Measurements from ENCODE around the gene ZCCHC14.
A peak's percentile ranks its signal among the peaks of the same experiment; 100 is the strongest.
"Not testable (repeated sequence)": the region's sequence is repeated elsewhere in the genome, so short reads cannot be mapped to it uniquely, and the experiment has no call there.

Gene ZCCHC14

DNA sequence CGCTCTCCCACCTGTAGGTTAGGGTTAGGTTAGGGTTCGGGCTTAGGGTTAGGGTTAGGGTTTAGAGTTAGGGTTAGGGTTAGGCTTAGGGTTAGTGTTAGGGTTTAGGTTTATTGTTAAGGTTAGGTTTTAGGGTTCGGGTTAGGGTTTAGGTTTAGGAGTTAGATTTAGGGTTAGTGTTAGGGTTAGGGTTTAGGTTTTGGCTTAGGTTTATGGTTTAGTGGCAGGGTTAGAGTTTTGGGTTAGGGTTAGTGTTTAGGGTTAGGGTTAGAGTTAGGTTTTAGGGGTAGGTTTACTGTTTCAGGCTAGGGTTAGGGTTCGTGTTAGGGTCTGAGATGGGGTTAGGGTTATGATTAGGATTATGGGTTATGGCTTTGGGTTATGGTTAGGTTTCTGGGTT is 31.6 kb upstream of the ZCCHC14 start:
- DNase-seq (ENCODE audit: low read depth): no peak
- no peak overlapping the region for H3K4me3 ChIP-seq (ENCODE audit: low read length)
- no peak for TF ChIP-seq CTCF (conservative IDR thresholded peaks at IDR 0.05; ENCODE audit: low read length)

GRCh38 chr16:87523605-87524004 is 30.8 kb upstream of the ZCCHC14 start:
- not testable (repeated sequence) for H3K4me3 ChIP-seq (ENCODE audit: low read length); DNase-seq (ENCODE audit: low read depth)

DNA sequence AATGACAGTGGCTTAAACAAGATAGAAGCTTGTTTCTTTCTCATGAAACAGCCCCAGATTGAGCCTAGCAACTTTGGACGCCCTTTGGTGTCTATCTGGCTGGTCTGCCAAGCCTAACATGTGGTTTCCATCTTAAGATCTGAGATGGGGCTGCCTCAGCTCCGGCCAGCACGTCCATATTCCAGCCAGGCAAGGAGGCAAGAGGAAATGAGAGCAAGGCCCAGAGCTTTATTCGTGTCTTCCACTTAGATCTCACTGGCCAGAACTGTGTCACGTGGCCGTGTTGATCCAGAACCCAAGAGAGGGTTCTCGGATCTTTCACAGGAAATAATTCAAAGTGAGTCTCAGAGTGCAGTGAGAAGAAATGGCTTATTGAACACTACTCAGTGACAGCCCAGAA is 28.9 kb upstream of the ZCCHC14 start:
- peak; percentile 48 for DNase-seq (ENCODE audit: low read depth)

GRCh38 chr16:87519170-87519569 is 26.3 kb upstream of the ZCCHC14 start:
- H3K4me3 ChIP-seq (ENCODE audit: low read length): not testable (repeated sequence)

More for the DNA sequence above, 28.9 kb upstream of the ZCCHC14 start:
- H3K4me3 ChIP-seq (ENCODE audit: low read length): not testable (repeated sequence)

DNA sequence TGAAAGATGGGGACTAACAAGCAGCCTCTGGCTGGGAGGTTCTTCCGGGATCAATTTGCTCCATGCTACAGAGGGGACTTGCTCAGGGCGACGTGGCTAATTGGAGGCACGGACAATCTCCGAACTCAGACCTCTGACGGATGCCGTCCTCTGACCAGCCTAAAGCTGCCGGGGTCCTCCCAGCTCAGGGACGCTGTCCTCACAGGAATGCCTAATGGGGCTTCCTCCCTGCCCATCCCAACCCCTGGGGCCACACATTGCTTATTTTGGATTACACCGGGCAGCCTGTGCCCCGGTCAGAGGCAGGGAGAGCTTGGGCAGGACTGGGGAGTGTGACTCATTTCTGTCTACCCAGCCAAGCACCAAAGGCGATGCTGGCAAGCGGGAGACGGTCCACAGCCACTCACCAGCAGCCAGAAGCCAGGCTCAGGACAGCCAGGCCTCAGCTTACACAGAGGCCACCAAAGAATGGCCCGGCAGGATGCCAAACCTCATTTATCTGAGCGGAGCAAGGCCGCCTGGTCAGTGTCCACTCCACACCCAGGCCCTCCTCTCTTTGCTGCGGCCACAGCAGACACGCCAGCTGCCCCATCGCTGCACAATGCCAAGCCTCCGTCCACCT is 25.7 kb upstream of the ZCCHC14 start:
- DNase-seq (ENCODE audit: low read depth): peak; percentile 62
- not testable (repeated sequence) for H3K4me3 ChIP-seq (ENCODE audit: low read length)

More at GRCh38 chr16:87519170-87519569, 26.3 kb upstream of the ZCCHC14 start:
- peak; percentile 46 for DNase-seq (ENCODE audit: low read depth)

- peak overlapping the region; percentile 39 for H3K4me3 ChIP-seq (ENCODE audit: low read length)
- peak; percentile 60 for DNase-seq (ENCODE audit: low read depth)
Observed at GRCh38 chr16:87517610-87518429, 25.0 kb upstream of the ZCCHC14 start.

- H3K4me3 ChIP-seq (ENCODE audit: low read length): no peak overlapping the region
- TF ChIP-seq CTCF (conservative IDR thresholded peaks at IDR 0.05; ENCODE audit: low read length): no peak
- DNase-seq (ENCODE audit: low read depth): no peak
Observed at GRCh38 chr16:87516361-87516760, 23.5 kb upstream of the ZCCHC14 start.

- TF ChIP-seq CTCF (conservative IDR thresholded peaks at IDR 0.05; ENCODE audit: low read length): no peak
- H3K4me3 ChIP-seq (ENCODE audit: low read length): no peak overlapping the region
- no peak for DNase-seq (ENCODE audit: low read depth)
Observed at GRCh38 chr16:87515475-87516330, 22.9 kb upstream of the ZCCHC14 start.

- H3K4me3 ChIP-seq (ENCODE audit: low read length); DNase-seq (ENCODE audit: low read depth): not testable (repeated sequence)
Observed at GRCh38 chr16:87509778-87510177, 17.0 kb upstream of the ZCCHC14 start.

- H3K4me3 ChIP-seq (ENCODE audit: low read length): no peak overlapping the region
- DNase-seq (ENCODE audit: low read depth): no peak
- TF ChIP-seq CTCF (conservative IDR thresholded peaks at IDR 0.05; ENCODE audit: low read length): no peak
Observed at GRCh38 chr16:87507351-87508069, 14.7 kb upstream of the ZCCHC14 start.

All from AG10803 (cell line).